GM12872 (cell line): ENCODE data around the gene TOGARAM2.

Experiments used
- TF ChIP-seq, protein P1 (sequence below): IDR thresholded peaks from 3 replicates; pipeline ENCODE4 v1.5.1; 2011; ENCODE audit warnings: low read depth, mild to moderate bottlenecking, low read length, moderate library complexity; ENCODE audit not compliant: insufficient read depth

Gene TOGARAM2

DNA sequence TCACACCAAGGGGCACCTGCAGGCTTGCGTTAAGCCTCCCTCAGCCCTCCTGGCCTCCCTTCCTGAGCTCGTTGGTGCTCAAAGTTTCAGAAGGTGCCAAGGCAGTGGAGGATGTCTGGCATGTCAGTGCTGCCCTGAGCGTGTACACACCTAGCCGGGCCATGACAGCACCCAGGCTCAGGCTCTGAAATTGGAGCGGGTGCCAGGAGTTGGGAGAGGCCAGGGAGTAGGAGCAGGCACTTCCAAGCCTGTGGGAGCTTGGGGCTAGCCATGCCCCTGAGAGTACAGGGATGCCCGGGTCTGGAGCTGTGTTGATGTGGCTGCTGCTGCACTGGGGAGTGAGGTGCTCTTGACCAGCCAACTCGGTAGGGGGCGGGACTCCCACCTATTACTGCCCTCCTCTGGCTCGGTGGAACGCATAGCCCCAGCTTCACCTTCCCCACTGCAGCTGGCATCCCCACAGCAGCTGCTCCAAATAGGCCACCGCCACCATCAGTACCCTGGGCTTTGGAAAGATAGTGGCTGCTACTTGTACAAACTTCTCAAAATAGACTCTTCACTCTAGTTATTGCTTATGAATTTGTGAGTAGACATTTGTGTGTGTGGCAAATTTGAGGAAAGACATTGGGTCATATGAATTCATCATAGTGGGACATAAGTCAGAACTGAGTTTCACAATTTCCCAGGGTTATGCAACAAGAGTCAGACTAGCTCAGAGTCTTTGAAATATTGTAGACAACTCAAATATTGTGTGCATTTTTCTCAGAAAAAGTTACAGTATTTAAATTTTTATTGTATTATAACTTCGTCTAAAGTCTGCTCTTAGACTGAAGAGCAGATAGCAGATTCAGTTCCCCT lies 100.0 kb downstream of the TOGARAM2 start:
- TF ChIP-seq, protein P1, sequence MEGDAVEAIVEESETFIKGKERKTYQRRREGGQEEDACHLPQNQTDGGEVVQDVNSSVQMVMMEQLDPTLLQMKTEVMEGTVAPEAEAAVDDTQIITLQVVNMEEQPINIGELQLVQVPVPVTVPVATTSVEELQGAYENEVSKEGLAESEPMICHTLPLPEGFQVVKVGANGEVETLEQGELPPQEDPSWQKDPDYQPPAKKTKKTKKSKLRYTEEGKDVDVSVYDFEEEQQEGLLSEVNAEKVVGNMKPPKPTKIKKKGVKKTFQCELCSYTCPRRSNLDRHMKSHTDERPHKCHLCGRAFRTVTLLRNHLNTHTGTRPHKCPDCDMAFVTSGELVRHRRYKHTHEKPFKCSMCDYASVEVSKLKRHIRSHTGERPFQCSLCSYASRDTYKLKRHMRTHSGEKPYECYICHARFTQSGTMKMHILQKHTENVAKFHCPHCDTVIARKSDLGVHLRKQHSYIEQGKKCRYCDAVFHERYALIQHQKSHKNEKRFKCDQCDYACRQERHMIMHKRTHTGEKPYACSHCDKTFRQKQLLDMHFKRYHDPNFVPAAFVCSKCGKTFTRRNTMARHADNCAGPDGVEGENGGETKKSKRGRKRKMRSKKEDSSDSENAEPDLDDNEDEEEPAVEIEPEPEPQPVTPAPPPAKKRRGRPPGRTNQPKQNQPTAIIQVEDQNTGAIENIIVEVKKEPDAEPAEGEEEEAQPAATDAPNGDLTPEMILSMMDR: no peak

- TF ChIP-seq, protein P1: no peak
Measured at GRCh38 chr2:29082804-29083495, 101.9 kb downstream of the TOGARAM2 start.

DNA sequence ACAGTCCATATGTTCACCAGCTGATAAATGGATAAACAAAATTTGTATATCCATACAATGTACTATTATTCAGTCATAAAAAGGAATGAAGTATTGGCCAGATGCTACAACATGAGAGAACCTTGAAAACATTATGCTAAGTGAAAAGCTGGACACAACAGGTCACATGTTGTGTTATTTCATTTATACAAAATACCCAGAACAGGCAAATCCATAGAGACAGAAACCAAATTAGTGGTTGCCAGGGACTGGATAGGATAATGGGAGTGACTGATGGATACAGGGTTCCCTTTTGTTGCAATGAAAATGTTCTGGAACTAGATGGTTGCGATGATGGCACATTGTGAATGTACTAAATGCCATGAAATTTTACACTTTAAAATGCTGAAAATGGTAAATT lies 103.5 kb downstream of the TOGARAM2 start:
- TF ChIP-seq, protein P1: no peak

DNA sequence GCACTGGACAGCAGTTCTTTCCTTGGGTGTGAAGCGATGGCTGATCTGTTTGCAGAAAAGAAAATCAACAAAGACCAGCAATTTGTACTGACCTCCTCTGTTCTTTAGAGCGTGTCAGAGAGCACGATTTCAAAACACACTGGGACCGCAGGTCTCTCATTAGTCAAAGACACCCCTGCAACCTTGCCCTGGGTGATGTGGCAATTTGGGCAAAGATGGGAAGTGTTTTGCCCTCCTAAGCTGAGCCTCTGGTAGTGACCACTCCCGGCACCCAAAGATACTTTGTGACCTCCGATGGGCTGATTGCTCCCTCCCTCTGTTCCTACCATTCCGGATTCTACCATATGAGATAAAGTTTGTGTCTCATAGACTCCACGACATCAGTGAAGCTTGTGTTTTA lies 115.9 kb downstream of the TOGARAM2 start:
- TF ChIP-seq, protein P1: no peak

DNA sequence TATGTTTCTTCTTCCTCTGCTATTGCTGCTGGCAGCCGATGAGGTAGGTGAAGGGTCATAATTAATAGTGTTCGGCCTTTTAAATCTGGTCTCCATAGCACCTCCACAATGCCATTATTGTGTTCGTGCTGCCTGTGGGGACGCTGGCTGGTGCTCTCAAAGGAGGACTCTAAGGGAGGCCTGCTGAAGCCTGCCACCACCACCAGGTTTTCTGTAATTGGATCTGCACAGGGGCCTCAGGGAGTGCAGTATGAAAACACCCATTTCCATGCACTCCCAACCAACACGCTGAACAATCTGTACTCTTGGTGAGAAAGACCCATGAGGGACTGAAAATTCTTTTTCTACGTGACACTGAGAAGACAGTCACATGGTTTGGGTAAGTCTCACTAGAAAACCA lies 116.5 kb downstream of the TOGARAM2 start:
- TF ChIP-seq, protein P1: no peak

DNA sequence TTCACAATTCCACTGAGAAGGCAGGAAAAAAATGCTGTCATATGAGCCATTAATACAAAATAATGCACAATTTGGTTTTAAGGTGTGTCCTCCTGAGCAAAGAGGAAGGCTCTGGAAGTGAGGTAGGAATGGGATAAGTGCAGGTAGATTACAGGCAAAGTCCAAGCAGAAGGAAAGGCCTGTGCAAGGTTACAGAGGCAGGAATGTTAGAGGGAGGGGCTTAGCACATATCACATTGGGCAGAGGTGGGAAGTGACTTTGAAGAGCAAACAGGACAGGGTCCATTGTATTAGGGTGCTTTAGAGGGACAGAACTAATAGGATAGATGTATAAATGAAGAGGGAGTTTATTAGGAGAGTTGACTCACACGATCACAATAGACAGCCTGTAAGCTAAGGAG lies 119.5 kb downstream of the TOGARAM2 start:
- TF ChIP-seq, protein P1: no peak
